Measurements from ENCODE around the gene TTLL1.
"Not testable (repeated sequence)": the region's sequence is repeated elsewhere in the genome, so short reads cannot be mapped to it uniquely, and the experiment has no call there.

The TTLL1 gene

DNA sequence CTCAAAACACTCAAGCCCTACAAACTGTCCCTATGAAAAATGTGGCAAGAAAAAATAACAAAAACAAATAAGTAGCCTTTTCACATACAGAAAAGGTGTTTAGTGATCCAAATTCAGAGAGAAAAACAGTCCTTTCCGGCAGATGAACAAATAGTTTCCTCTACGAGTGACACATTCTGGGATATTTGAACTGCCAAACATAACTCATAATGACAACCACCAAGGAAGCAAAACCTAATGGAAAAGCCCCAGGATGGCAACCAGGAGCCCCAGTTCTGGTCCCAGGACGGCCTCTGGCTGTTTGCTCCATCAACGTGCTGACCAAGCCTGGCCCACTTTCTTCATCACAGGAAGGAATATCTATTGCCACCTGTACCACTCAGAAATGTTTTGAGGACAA is 80.3 kb downstream of the TTLL1 start:
- DNase-seq = no peak

DNA sequence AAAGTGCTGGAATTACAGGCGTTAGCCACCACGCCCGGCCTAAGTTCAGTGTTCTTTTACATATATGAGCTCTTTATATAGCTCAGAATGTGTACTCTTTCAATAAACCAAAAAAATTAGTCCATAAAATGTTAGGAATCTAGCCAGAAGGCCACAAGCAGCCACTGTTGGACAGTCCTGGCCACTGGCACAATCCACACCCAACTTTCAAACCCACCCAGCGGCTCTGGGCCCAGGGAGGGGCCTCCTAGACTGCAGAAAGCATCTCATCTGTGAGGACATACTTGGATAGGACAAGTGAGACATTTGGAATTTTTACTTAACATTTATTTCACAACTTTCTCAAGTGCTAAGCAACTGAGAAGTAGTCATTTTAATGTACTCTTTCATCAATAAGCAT is 80.7 kb downstream of the TTLL1 start:
- DNase-seq = no peak

GRCh38 chr22:43007519-43008102 is 81.6 kb downstream of the TTLL1 start:
- DNase-seq = no peak

DNA sequence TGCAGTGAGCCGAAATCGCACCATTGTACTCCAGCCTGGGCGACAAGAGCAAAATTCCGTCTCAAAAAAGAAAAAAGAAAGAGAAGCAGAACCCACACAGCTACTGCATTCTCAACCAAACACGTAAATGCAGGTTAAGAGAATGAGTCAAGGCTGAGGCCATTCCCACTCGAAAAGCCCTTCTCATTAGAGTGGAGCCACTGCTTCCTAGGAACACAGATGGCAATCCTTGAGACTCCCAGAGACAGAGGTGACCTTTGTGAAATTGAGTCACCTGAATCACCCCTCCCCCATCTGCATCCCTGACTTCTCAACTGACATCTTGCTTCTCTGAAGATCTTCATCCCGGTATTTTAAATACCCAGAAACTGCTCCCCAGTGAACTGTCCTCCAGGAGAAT is 82.4 kb downstream of the TTLL1 start:
- DNase-seq = no peak

DNA sequence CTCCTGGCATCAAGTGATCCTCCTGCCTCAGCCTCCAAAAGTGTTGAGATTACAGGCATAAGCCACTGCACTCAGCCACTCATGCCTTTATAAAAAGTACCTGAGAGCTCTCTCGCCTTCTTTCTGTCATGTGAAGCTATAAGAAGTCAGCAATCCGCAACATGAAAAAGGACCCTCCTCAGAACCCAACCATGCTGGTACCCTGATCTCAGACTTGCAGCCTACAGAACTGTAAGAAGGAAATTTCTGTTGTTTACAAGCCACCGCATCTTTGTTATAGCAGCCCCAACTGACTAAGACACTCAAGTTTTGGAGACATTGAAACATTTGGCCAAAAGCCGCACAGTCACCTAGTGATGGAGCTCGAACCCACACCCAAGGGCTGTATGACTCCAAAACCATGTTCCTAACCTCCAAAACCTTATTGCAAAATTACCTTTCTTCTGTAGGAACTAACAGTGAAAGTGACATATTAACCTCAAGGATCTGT is 83.1 kb downstream of the TTLL1 start:
- no peak for DNase-seq

DNA sequence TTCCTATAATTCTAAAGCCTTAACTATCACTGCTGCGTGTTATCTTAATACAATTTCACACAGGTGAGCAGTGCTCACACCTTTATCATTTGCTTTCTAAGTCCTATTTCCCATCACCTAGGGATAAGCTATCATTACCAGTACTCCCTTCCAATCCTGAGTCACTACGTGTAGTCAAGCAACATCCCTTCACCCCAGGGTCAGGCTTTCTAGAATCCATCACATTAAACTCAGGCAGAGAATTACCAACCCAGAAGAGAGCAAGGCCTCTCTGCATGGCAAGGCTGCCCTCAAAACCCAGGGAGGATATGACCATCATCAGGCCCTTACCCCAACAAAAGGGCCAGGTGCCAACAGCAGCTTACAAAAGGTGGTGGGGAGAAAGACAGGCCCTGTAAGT is 84.1 kb downstream of the TTLL1 start:
- DNase-seq = no peak

GRCh38 chr22:43004362-43005035 is 84.7 kb downstream of the TTLL1 start:
- DNase-seq = no peak

DNA sequence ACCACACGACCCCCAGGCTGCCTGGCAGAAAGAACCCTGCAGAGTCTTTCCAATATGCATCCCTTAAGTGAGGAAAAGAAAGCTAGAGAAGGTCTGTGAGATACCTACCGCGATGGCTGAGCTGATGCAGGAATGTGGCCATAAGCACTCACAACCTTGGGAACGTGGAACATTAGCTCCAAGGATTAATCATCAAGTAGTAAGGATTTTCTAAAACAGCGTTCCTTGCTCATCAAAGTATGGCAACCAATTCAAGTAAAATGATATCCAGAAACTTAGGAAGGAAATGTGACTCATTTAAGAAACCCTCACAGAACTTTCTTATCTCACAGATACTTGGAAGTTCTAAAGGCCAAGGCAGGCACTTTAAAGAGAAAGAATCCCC is 87.0 kb downstream of the TTLL1 start:
- DNase-seq = no peak

DNA sequence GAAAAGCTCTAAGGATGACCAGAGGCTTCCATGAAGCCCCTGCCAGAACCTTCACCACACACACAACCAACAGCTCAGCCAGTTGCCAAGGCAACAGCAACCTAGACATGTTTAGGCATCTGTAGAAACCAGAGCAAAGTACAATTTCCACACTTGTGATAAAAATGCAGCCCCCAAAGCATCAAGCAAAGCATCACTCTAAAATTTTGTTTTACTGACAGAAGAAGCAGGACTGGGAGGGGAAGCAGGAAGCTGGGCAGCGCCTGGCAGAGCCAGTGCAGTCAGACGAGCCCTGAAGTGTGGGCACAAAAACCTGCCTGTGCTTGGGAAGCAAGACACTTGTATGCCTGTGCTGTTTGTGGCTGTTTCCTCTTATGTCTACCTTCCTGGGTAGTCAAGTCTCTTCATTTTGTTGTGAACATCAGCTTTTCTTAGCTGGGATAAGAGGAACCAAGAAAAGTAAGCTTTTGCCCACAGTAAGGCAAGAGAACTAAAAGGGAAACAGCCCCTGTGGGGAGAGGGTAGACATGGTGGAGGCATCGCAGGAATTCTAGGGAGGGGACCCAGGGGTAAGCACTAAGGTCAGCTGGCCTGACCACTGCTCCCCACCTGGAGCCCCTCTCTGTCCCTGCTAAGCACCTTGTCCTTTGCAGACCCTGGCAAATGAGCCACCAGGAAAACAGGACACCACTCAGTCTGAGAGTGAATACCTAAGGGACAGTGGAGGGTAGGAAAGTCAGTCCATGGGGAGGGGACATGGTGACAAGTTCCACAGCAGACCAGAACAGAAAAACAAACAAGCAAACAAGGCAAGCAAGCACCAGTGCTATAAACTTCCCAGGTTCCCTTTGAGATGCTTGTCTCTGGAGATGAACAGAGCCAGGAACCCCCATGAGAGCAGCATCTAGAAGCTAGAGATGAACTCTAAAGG is 87.7 kb downstream of the TTLL1 start:
- DNase-seq = no peak

- no peak for DNase-seq
Measured at GRCh38 chr22:43000441-43001175, 88.6 kb downstream of the TTLL1 start.

DNA sequence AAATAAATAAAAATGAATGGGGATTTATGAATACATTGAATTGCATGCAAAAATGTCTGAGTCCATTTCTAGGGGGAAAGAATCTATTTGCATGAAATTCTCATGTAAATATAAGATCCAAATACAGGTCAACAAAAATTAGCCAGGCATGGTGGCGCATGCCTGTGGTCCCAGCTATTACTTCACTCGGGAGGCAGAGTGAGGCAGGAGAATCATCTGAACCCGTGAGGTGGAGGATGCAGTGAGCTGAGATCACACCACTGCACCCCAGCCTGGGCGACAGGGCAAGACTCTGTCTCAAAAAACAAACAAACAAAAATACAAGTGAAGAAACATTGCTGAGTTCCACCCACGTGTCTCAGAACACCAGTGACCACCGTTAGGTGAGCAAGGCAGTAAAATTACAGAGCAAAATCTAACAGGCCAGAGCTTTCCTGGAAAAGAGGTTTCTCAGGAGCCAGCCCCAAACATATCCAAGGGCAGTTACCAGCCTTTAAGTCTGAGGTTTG is 91.6 kb downstream of the TTLL1 start:
- DNase-seq = no peak

DNA sequence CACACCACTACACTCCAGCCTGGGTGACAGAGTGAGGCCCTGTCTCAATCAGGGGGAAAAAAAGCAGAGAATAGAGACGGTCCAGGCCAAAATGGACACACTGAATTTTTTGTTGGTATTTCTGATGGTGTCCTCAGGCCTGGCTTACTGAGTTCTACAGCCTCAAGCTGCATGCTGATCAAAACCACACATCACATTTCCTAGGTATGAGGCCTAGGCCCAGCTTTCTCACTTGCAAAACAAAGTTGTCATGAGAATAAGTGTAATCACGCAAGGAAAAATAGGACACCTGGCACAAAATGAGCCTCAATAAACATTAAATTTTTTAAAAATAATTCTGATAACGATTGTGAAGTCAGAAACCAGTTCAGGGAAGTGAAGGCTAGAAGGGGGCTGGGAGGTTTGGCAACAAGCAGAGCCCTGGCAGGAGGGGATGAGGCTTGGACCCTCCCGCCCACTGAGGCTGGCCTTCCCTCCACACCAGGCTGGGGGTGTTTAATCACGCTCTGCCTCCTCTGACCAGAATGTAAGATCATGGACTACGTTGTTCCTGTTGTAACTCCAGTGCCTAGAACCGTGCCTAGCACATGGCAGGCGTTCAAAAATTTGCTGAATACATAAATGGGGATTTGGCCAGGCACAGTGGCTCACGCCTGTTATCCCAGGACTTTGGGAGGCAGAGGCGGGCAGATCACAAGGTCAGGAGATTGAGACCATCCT is 92.4 kb downstream of the TTLL1 start:
- DNase-seq = no peak

GRCh38 chr22:42995654-42996053 is 93.5 kb downstream of the TTLL1 start:
- DNase-seq = not testable (repeated sequence)

DNA sequence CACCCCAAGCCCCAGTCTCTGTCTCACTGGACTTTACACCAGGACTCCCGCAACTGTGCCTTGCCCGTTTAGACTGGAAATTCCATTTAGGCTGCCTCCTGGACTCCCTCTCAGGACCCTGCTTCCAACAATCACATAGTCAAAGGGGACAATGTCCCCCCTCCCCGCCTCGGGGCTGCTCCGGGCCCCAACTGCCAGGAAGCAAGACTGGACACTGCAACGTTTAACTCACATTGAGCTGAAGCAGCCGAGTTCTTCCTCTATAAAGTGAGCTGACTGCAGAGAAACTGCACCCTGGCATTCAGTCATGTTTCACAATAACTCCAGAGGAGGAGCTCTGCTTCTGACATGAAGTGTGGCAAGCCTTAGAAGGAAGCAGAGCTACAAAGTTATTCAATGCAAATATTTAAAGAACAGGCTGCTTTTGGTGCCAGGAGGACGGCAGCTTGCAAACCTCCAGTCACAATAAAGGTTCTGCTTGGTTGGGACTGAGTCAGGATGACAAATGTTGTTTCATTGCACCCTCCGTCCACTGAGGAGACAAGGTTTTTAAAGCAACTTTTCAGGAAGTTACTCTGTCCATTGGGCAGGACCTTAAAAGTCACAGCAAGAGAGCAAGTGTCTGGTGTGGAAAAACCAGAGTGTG is 94.2 kb downstream of the TTLL1 start:
- peak; percentile 60 for DNase-seq

DNA sequence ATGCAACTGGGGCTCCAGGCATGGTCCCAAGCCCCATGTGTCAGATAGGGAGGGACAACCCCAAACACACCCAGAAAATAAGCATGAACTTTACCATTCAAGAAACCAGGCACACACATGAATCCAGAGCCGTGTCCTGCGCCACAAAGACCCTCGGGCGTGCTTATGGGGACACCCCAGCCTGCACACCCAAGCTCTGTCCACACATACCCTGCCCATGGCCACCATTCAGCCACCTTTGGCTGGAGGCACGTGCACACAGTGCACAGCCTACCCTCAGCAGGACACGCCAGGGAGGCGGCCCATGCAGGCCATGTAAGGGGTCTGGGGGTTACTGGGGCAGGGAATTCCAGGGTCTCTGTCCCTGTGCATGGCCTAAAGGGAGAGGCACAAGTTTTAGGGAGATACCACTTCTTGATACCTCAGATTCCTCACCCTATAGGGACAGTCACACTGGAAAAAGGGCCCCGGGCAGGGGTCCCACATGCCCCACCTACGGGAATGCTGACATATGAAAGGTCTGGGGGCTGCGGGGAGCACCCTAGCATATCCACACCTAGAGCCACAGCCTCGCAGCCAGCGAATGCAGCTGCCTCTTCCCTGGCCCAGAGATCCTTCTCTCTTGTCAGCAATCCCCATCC is 94.8 kb downstream of the TTLL1 start:
- no peak for DNase-seq

GRCh38 chr22:42993651-42994275 is 95.4 kb downstream of the TTLL1 start:
- DNase-seq = no peak

DNA sequence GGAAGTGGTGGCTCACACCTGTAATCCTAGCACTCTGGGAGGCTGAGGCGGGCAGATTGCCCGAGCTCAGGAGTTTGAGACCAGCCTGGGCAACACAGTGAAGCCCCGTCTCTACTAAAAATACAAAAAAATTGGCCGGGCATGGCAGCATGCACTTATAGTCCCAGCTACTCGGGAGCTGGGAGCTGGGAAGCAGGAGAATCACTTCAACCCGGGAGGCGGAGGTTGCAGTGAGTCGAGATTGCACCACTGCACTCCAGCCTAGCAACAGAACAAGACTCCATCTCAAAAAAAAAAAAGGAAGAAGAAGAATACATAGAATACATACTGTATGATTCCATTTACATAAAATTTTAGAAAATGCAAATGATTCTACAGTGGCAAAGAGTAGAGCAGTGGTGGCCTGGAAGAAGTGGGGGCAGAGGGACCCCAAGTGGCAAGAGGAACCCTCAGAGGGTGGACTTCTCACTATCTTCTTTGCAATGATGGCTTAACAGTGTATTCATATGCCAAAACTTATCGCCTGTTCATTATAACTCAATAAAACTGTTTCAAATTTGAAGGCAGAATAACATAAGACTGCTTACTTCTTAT is 96.2 kb downstream of the TTLL1 start:
- no peak for DNase-seq

- DNase-seq = no peak
Measured at GRCh38 chr22:42992092-42992491, 97.1 kb downstream of the TTLL1 start.

GRCh38 chr22:42991010-42991651 is 98.1 kb downstream of the TTLL1 start:
- no peak for DNase-seq

Measured in right forelimb (tissue), 1 donor.